Stimulated activated CD4-positive, alpha-beta T cell treated with anti-CD3 and anti-CD28 coated beads, Interleukin-1b, Interleukin-23, amount 100 ng/mL, for 1 hour (primary cell): ENCODE results near the gene CAD.

Experiments
- DNase-seq, 2 donors: peaks; one replicate each; pipeline ENCODE4 v3.0.0-alpha.2; 2020; ENCODE audit warnings: low read depth in 2 of 2

CAD gene

DNA sequence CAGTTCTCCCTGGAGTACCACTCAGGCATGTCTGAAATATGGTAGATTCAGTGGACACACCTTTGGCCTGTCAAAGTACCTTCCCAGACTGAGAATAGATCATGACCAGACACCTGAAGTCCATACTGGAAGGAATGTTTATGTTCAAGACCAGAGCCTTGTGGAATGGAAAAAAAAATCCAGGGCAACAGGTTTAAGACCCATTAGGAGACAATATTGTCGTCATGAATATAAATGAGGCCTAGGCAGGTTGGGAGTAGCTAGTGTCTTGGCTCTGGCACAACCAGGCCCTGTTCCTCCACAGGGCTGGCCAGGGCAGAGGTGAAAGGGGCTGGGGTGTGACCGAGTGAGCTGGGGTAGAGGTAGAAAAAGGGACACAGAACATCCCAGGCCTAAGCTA is 18.5 kb upstream of the CAD start:
- DNase-seq: no peak

DNA sequence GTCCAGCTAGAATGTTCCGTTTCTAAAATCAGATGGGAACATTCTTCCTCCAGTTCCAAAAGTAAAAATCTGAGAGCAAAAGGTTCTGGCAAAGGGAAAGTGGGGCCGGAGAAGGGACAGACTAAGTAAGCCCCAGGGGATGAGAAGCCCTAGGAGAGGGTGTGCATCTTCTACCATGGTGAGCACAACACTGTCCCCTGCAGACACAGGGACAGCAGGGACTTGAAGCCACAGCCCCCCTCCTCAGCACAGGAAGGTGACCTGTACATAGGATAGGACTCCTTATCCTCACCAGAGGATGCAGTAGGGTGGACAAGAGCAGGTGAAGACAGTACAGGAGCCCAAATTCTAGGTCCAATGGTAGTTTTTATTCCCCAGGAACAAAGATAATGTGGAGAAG is 17.9 kb upstream of the CAD start:
- no peak for DNase-seq

DNA sequence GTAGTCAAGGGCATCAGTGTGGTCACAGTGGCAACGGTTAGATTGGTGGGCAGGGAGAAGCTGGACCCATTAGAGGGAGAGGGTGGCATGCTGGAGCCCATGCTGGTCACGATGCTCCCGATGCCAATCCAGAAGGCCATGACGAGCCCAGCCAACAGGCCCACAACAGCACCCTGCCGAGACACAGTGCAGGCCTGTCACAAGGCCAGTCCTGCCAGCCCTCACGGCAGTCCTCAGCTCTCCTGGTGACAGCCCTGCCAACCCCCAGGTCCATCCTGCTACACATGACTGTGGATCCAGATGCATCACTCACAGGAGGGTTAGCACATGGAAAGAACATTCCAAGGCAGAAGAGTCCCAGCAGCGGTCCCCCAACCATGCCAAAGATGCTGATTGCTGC is 15.5 kb upstream of the CAD start:
- no peak for DNase-seq

DNA sequence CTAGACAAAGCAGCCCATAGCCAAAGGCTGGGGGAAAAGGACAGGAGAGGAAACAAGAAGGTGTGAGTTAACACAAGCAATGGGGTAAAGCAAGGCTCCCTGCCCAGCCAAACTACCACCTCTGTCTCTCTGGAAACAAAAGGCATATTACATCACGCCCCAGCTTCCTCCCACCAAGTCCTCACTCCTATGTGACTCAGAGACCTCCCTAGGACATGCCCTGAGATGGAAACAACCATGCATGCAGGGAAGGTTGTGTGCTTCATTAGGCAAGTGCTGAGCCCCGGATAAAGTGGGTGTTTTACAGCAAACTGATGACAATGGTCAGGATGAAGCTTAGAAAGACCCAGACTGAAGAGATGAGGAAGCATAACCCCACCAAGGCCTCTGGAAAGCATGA is 14.3 kb upstream of the CAD start:
- DNase-seq: no peak

- no peak for DNase-seq
Measured at GRCh38 chr2:27203741-27204140, 13.4 kb upstream of the CAD start.

DNA sequence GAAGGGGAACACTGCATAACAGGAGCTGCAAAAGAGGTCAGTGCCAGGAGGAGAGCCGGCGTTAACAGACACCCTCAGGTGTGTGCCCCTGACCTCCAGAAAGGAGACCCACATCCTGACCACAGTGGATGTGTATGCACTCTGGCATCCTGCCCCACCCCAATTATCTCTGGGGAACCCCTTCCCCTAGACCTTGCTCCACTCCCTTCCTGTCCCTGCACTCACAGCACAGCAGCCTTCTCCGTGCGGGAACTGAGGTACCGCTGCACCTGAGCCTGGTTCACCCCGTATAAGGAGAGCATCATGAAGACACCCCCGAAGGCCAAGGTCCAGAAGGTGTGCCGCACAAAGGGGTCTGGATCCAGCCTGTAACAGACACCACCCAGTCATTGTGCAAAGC is 12.6 kb upstream of the CAD start:
- no peak for DNase-seq

DNA sequence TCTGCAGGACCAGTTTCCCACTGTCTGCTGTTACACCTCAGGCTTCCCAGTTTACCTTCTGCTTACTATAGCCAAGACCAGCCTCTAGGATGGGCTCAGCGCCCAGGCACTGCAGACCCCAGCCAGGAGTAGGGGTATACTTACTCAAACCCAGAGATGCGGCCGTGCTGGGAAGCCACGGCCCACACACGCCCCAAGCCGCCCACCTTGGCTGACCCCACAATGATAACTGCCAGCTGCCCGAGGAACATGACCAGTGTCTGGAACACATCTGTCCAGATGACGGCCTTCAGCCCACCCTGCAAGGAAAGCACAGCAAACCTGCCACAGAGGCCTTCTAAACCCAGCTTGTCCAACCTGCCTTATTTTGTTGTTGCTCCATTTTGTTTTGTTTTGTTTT is 12.0 kb upstream of the CAD start:
- no peak for DNase-seq

- no peak for DNase-seq
Measured at GRCh38 chr2:27206346-27206745, 10.8 kb upstream of the CAD start.

GRCh38 chr2:27208486-27209050 is 8.6 kb upstream of the CAD start:
- no peak for DNase-seq

- DNase-seq: no peak
Measured at GRCh38 chr2:27209621-27210401, 7.4 kb upstream of the CAD start.

DNA sequence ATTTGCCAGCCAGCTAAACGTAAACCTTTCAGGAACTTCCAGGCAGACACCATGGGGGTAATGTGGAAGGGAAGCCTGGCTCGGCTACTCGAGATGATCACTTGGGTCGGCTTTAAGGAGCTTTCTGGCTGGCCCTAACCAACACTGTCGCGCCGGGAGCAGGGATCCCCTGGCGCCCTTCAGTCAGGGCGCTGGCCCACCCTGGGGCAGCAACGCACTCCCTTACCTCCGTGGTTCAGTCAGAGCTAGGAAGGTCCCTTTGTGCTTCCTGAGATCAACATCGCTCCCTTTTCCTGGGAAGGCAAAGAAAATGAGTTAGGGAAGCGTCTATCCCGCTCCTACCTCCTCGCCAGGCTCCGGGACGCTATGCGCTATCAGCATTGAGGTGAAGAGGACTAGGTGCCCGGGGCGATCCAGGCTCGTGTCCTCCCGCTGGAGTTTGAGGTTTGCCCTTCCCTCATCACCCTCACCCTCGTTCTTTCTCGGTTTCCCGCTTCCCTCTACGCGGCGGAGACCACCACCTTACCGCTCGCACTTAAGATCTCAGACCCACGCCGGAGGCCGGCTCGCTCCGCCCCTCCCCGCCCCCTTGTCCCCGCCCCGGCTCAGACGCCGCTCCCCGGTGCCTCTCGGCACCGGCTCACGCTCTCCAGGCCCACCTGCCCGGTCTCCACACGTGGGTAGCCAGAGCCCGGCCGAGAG is 5.8 kb upstream of the CAD start:
- no peak for DNase-seq

DNA sequence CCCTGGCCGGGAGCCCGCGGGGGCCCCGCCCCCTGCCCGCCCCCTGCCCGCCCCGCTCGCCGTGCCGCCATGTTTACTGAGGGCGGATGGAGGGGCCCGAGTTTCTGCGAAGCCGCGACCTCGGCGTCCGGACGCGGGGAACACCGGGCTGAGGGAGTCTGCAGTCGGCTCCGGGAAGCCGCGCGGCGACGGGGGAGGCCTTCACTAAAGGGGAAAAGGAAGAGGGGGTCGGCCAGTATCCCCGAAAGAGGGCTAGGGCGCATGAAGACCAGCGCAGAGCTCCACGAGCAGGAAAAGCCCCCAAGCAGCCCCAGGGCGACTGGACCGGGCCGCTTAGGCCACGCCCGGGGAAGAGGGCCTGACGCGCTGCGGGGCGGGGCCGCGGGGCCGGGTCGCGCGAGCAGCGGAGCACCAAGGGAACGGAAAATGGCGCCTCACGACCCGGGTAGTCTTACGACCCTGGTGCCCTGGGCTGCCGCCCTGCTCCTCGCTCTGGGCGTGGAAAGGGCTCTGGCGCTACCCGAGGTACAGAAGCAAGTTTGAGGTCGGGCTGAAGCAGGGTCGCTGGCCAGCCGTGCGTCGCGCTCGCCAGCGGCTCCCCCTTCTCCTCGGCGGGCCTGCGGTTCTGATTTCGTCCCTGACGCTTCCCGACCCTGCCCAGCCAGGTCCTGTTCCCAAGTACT is 5.1 kb upstream of the CAD start, which contains the start of the genes ATRAID and SLC5A6:
ATRAID (plus strand) TSS at position 99 of the 683 bp plus-strand sequence; CDS start at position 427, 328 bp downstream.
SLC5A6 (minus strand) TSS at position 326 of the 683 bp plus-strand sequence. CDS start 4,618 bp downstream, outside the sequence.
- peak; percentile 71 to 75 for DNase-seq

- no peak for DNase-seq
Measured at GRCh38 chr2:27212626-27213471, 4.3 kb upstream of the CAD start.

DNA sequence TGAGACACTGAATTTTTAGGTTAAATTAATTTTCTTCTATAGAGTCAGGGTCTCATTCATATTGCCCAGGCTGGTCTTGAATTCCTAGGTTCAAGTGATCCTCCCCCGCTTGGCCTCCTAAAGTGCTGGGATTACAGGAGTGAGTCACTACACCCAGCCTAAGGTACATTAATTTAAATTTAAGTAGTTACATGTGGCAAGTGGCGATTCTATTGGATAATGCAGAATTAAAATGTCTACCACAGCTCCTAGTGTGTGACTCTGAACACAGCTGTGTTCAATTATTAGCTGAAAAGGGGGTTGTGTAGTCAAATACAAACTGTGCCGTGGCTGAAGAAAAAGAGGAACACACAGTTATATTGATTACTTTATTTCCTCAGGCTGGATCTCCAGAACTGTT is 2.2 kb upstream of the CAD start:
- DNase-seq: no peak

- DNase-seq: no peak
Measured at GRCh38 chr2:27216416-27217137, 592 bp upstream of the CAD start.

- no peak for DNase-seq
Measured at GRCh38 chr2:27218614-27219013, 1.4 kb downstream of the CAD start.

DNA sequence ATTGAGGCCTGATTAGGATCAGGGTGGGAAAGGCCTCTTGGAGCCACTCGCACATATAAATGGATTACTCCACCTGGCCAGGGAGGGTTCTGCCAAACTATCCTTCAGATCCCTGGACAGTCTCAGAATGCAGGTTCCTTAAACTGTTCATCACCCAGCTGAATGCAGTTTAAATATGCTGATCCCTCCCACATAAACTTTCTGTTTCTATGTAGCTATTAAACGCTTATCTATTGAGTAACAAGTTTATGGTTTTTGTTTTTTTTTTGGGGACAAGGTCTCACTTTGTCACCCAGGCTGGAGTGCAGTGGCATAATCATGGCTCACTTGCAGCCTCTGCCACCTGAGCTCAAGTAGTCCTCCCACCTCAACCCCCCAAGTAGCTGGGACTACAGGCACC is 1.9 kb downstream of the CAD start:
- DNase-seq: no peak

DNA sequence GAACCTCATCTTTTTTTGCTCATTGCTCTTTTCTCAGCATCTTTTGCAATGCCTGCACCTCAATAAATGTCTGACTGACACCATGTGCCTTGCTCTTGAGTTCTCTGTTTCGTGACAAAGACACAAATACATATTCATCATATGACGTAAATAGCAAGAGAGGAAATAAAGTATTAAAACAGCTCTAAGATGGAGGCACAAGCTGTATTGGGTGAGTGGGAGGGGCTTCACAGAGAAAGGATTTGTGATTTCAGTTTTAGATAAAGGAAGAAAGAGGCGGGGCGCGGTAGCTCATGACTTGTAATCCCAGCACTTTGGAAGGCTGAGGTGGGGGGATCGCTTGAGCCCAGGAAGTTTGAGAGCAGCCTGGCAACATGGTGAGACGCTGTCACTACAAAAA is 2.9 kb downstream of the CAD start:
- no peak for DNase-seq

DNA sequence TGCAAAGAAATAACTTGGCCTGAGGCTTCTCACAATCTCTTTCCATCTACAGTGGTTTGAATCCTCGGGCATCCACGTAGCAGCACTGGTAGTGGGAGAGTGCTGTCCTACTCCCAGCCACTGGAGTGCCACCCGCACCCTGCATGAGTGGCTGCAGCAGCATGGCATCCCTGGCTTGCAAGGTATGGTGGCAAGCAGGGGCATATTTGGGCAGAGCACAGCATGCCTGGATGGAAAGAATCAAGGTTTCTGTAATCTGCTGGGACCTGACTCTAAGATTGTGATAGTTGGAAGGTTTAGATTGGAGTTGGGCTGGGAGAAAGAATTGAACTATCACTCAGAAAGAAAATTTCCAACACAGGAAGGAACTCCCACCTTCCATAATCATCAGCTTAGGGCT is 4.0 kb downstream of the CAD start:
- no peak for DNase-seq

DNA sequence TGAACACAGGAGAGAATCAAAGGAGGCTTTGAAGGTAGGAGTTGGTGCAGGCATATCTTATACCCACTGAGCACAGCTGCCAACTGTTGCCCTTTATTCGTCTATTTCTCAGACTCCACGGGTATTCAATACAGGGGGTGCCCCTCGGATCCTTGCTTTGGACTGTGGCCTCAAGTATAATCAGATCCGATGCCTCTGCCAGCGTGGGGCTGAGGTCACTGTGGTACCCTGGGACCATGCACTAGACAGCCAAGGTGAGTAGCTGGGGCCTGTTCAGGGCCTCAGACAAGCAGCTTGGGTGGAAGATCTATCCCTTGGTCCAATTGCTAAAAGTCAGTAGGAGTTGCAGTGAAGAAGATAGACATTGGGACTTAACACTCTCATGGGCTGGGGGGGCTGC is 5.2 kb downstream of the CAD start:
- no peak for DNase-seq

- no peak for DNase-seq
Measured at GRCh38 chr2:27223416-27223815, 6.2 kb downstream of the CAD start.
